IMR-90 (cell line): ENCODE results near the gene GALNT13.

Source experiments
- BHLHE40 ChIP-seq: fragments of 150-350 bp; IDR thresholded peaks from 2 replicates; pipeline ENCODE4 v1.6.1; 2016; ENCODE audit warnings: mild to moderate bottlenecking, low read depth, low read length
- CEBPB ChIP-seq: IDR thresholded peaks from 2 replicates; pipeline ENCODE4 v1.6.1; 2012; ENCODE audit warnings: low read depth, low read length, improper control_type of control experiment
- CTCF ChIP-seq: conservative IDR thresholded peaks from 2 replicates; pipeline ENCODE4 v1.5.1; 2012; ENCODE audit warnings: mild to moderate bottlenecking, low read depth, low read length, improper control_type of control experiment
- POLR2A ChIP-seq: IDR thresholded peaks from 2 replicates; pipeline ENCODE4 v1.6.1; 2012; ENCODE audit warnings: mild to moderate bottlenecking, low read depth, low read length
- RFX5 ChIP-seq: IDR thresholded peaks from 2 replicates; pipeline ENCODE4 v1.8.0; 2012; ENCODE audit warnings: low read depth, mild to moderate bottlenecking, low read length, moderate library complexity

- TF ChIP-seq CTCF (no peak), RFX5 (no peak), POLR2A (no peak), BHLHE40 (no peak), CEBPB (no peak)
These were observed 419.8 kb downstream of the GALNT13 start for GRCh38 chr2:154291511-154291910.
